ENCODE results near the gene HAL.
A peak's percentile ranks its signal among the peaks of the same experiment; 100 is the strongest.

The HAL gene

DNA sequence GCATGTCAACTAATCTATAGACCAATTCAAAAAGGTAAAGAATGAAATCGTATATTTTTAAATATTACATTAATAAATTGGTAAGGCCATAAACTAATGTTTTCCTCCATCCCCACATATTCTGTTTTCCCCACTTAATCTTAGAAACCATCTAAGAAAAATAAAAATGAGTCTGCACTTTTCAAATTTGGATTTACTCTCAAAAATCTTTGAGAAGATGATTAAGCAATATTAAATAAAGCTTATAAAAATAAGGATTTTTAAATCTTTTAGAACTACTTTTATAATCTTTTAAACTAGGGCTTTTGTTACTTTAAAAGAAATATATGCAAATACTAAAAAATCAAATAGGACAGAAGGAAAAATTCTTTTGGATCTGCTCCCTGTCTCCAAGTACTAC is 10.6 kb upstream of the HAL start:
- TF ChIP-seq ZFX (IDR thresholded peaks at IDR 0.05; ENCODE audit: borderline replicate concordance), result no peak
- TF ChIP-seq, protein P1, sequence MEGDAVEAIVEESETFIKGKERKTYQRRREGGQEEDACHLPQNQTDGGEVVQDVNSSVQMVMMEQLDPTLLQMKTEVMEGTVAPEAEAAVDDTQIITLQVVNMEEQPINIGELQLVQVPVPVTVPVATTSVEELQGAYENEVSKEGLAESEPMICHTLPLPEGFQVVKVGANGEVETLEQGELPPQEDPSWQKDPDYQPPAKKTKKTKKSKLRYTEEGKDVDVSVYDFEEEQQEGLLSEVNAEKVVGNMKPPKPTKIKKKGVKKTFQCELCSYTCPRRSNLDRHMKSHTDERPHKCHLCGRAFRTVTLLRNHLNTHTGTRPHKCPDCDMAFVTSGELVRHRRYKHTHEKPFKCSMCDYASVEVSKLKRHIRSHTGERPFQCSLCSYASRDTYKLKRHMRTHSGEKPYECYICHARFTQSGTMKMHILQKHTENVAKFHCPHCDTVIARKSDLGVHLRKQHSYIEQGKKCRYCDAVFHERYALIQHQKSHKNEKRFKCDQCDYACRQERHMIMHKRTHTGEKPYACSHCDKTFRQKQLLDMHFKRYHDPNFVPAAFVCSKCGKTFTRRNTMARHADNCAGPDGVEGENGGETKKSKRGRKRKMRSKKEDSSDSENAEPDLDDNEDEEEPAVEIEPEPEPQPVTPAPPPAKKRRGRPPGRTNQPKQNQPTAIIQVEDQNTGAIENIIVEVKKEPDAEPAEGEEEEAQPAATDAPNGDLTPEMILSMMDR (IDR thresholded peaks at IDR 0.05), result no peak

DNA sequence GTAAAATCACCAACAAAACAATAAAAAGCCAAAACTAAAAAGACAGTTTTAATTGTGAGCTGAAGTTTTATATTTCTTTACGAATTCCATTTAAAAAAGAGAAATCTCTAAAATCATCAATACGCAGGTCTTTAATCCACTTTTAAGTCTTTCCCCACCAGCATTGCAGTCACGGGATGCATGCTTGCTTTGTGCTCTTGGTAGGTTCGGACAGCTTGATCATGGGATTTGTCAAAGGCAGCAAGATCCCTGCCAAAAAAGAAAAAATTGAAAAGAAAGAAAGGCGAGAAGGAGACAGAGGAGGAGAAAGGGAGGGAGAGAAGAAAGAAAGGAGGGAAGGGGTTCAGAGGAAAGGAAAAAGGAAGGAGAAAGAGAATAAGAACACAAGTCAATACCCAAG is 4.7 kb upstream of the HAL start:
- no peak for TF ChIP-seq ZFX (IDR thresholded peaks at IDR 0.05; ENCODE audit: borderline replicate concordance)
- TF ChIP-seq, protein P1 (IDR thresholded peaks at IDR 0.05), result no peak
- H3K27ac ChIP-seq, result no peak overlapping the region

More for the DNA sequence above, 10.6 kb upstream of the HAL start:
- no peak overlapping the region for H3K27ac ChIP-seq

DNA sequence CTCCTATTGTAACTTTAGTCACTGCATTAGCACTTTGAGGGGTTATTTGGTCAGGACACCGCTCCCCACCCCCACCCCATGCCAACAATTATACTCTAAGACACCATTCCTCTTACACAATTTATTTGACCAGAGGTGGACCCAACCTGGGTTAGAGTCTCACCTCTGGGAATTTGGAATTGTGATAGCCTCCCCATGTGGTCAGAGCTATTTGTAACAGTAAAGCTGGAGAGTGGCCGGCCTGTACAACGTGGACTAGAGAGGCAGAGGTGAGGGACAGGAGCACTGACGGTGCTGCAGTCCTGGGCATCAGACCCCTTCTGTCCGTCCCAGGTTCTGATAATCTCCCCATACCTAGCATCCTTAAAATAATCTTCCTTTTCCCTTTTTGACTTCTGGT is 3.3 kb upstream of the HAL start:
- no peak overlapping the region for H3K27ac ChIP-seq
- TF ChIP-seq, protein P1 (IDR thresholded peaks at IDR 0.05), result no peak
- TF ChIP-seq ZFX (IDR thresholded peaks at IDR 0.05; ENCODE audit: borderline replicate concordance), result no peak

DNA sequence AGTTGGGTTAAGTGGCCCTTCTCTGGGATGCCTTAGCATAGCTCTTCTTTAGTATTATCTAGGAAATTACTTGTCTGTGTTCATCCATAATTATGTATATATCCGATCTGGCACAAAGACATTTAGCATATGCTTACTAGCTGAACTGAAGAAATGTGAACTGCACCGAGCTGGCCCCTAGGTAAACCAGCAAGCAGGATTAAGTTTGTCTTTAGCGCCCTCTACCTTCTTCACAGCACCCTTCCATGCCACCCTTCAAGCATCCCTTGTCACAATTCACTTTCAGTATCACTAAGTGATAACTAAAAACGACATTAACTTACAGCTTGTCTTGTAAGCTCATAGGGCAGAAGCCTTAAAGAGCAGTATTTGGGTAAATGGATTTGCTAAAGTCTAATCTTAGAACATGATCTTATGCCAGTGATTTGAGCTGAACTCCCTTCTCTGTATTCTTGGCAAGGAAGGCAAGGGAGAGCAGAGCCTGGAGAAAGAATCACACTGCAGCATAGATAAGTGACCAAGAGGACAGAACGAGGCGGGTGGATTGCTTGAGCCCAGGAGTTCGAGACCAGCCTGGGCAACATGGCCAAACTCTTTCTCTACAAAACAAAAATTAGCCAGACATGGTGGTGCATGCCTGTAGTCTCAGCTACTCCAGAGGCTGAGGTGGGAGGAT is 2.6 kb upstream of the HAL start:
- H3K27ac ChIP-seq, result no peak overlapping the region
- TF ChIP-seq, protein P1 (IDR thresholded peaks at IDR 0.05), result peak; percentile 90
- no peak for TF ChIP-seq ZFX (IDR thresholded peaks at IDR 0.05; ENCODE audit: borderline replicate concordance)

DNA sequence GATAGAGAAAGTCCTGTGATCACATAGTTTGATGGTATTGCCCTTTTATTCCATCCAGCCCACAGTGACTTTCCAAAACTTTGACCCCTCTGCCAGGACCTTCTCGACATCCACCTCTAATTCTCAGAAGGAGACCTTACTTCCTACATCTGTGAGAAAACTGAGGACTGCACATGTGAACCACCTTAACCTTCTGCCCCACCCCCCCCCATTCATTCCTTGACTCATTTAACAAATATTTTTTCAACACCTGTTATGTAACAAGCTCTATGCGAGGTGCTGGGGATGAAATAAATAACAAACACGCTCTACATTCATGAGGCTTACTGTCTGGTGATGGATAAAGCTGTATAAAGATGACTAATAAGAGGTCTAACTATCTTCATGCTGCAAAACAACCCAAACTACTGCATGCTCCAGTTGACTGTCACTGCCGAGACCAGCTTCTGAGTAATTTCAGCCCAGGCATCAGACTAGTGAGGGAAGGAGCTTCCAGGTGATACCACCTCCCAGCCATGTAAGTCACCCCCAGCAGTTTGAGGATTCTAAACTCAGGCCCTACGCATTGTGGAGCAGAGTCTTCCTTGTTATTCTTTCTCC is 1.9 kb upstream of the HAL start:
- no peak overlapping the region for H3K27ac ChIP-seq
- no peak for TF ChIP-seq ZFX (IDR thresholded peaks at IDR 0.05; ENCODE audit: borderline replicate concordance)
- TF ChIP-seq, protein P1 (IDR thresholded peaks at IDR 0.05), result no peak

DNA sequence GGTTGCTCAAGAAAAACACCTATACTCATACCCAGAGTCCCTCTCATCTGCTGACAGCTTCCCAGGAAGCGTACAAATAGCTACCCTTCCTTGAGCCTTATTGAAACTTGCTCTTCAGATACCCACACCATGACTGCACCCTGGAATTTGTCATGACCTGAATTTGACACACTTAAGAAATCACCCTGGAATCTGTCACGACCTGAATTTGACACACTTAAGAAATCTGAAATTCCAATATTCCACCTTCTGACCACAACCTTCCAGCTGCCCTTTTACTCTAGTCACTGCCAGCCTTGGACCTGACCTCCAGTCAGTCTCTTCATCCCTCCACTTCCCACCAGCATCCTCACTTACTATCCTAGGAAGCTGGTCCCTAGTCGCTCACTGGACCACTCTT is 1.1 kb upstream of the HAL start:
- TF ChIP-seq, protein P1 (IDR thresholded peaks at IDR 0.05), result no peak
- TF ChIP-seq ZFX (IDR thresholded peaks at IDR 0.05; ENCODE audit: borderline replicate concordance), result no peak

DNA sequence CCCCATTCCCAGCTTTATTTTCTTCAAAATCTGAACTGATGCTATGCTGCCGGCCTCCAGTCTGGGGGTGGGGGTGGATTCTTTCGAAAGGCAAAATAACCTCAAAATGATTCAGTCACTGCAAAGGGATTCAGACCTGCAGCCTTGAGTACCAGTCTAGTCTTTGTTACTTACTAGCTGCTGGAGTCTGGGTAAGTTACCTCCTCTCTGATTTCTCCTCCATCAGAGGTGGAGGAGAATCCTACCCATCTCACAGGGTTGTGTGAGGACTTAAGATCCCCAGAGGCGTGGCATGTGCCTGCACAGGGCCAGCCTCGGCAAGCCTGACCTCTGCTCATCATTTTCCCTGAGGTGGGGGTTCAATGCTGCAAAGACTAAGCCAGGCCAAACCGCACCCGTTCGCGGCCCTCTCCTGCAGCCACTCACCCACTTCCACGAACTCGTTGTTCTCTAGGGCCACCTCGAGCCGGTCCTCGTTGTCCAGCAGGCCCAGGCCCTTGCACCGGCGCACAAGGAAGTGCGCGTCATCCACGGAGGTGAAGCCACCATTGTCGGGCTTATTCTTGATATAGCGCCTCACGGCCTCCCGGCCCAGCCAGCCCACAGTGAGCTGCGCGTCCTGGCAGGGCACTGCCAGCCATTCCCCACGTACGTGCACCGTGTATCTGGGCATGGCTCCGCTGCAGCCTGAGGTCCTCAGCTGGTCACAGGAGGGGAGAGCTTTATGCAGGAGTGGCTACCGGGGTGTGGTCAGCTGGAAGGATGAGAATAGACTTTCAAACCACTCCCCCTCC is 709 bp downstream of the HAL start:
- H3K27ac ChIP-seq, result no peak overlapping the region
- TF ChIP-seq, protein P1 (IDR thresholded peaks at IDR 0.05), result no peak
- TF ChIP-seq ZFX (IDR thresholded peaks at IDR 0.05; ENCODE audit: borderline replicate concordance), result no peak

More for the DNA sequence above, 1.1 kb upstream of the HAL start:
- no peak overlapping the region for H3K27ac ChIP-seq
